Natural killer cell treated with Interleukin-12 subunit alpha and Interleukin-12 subunit beta and Interleukin-15 and Interleukin-18, amount 100 ng/mL, for 72 hours (primary cell): Measurements from ENCODE around the gene COQ8A. TPM values are rescaled to one million over a fixed set of nuclear protein-coding genes. Genes with fewer than 3 reads are reported as not detected.
"Not testable (repeated sequence)": the region's sequence is repeated elsewhere in the genome, so short reads cannot be mapped to it uniquely, and the experiment has no call there.

Experiments
- ATAC-seq, 2 donors: fragments of 150-1000 bp; cut with Tn5 transposase in 1 of 2; sonication (Bioruptor Pico), chemical (Tn5 transposase) in 1 of 2; 2 replicates each; pipeline ENCODE4 v1.10.0; 2021
- DNase-seq: peaks from one replicate; pipeline ENCODE4 v3.0.0; 2022; ENCODE audit warnings: low spot score
- H3K27ac Mint-ChIP-seq, 2 donors: 1 replicate in 1 of 2; 2 replicates in 1 of 2; pipeline ENCODE4 v1.8.0; 2022; ENCODE audit warnings: mixed read lengths in 2 of 2, mild to moderate bottlenecking in 1 of 2, moderate library complexity in 1 of 2
- H3K27me3 Mint-ChIP-seq, 2 donors: 1 replicate in 1 of 2; 2 replicates in 1 of 2; pipeline ENCODE4 v1.8.0; 2022; ENCODE audit warnings: mixed read lengths in 2 of 2
- H3K36me3 Mint-ChIP-seq: one replicate; pipeline ENCODE4 v1.8.0; 2022; ENCODE audit warnings: mixed read lengths
- H3K4me1 Mint-ChIP-seq, 2 donors: 1 replicate in 1 of 2; 2 replicates in 1 of 2; pipeline ENCODE4 v1.8.0; 2022; ENCODE audit warnings: low read depth in 2 of 2, mixed read lengths in 2 of 2, mild to moderate bottlenecking in 1 of 2
- H3K4me3 Mint-ChIP-seq: one replicate; pipeline ENCODE4 v1.8.0; 2022; ENCODE audit warnings: mixed read lengths
- H3K9me3 Mint-ChIP-seq: 2 replicates; pipeline ENCODE4 v1.8.0; 2022; ENCODE audit warnings: mixed read lengths
- total RNA-seq, 2 donors: library from RNA; stranded (reverse); gene quantifications; one replicate each; pipeline ENCODE4 v1.2.3, GENCODE V29; 2022

COQ8A gene
- total RNA-seq, 2 donors from 2014 or later = 12.3 to 28.4 TPM

DNA sequence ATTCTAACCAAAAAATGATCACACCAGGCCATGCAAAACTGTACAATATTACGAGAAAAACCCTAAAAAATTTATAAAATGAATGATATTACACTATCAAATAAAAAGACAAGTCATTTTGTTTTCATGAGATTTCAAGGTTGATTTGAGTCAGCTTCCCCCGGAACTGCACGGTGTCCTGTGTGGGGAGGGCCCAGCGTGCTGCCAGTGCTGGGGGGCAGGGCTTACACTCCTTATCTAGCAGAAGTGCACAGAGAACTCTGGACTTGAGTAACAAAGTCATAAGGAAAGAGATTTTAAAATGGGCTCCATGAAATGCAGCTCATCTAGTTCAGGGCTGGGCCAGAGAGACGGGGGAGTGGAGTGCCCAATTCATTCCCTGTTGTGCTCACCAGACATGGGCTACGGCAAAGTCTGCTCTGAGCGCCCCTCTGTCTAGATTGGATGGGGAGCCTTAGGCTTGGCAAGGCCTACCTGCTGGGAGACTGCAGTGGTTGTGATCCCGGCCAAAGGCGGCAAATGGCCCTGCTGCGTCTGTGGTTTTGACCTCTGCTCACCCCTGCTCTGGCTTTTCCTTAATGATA is 50.1 kb downstream of the COQ8A start:
- no peak for DNase-seq
- peak overlapping the region; percentile 85 for H3K4me3 Mint-ChIP-seq

DNA sequence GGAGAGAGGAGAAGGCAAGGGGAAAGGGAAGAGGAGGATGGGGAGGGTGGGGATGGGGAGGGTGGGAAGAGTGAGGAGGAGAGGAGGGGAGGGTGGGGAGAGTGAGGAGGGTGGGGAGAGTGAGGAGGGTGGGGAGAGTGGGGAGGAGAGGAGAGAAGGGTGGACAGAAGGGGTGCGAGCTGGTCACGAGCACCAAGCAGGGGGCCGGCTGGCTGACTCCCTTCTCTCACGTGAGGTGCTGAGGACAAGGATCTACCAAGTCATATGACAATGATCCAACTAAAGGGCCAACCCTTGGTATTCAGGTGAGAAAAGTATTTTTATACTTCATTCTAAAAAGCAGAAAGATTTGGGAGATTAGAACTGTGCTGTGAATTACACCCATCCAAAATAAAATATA is 51.8 kb downstream of the COQ8A start:
- Mint-ChIP-seq H3K36me3 (no peaks in the 10 kb centered on the region), H3K4me3 (no peak overlapping the region), H3K27ac (peak overlapping the region in 1 of 2 donors; percentile 84), H3K27me3 (no peaks in the 10 kb centered on the region), H3K4me1 (peaks cover 14 to 27% of the 10 kb centered on the region in 2 donors), H3K9me3 (no peaks in the 10 kb centered on the region)
- no peak for DNase-seq
- no peak for ATAC-seq

More for the DNA sequence above, 50.1 kb downstream of the COQ8A start:
- Mint-ChIP-seq H3K27ac (peak overlapping the region; percentile 84 to 87), H3K27me3 (no peaks in the 10 kb centered on the region), H3K4me1 (peaks cover 14 to 20% of the 10 kb centered on the region in 2 donors), H3K9me3 (no peaks in the 10 kb centered on the region), H3K36me3 (no peaks in the 10 kb centered on the region)
- ATAC-seq = peak; percentile 85 to 97

DNA sequence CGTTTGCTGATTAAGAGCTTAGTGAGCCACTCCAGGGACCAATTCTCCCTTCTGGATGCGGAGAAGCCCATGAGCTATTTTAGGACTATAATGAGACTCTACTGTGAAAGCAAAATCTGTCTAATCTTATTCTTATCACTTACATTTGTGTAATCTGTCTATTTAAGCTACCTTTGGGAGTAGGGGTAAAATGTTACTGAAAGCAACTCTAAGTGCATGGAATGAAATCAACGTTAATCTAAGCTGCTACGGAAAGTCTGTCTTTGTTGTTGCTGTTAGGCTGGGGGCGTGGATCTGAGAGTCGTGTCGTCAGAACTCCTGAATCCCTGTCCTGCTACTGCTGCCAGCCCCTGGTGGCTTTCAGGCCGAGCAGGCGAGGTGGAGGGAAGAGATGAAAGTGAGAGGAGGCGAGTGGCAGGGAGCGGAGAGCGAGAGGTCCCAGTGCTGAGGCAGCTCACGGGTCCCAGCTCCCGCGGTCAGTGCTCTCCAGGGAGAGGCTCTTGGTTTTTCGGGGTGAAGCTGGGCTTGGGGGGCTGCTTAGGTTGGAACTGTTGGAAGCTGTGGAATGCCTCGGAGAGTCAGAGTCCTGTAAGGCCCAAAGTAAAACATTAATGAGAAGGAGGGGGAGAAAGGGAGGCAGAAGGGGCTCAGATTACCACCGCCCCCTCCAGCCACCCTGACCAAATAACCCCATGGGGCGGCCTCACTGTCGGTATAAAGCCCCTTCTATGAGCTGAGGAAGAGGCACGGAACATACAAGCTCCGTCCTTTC is 53.9 kb downstream of the COQ8A start:
- no peak overlapping the region for H3K27ac Mint-ChIP-seq
- peaks cover 14 to 27% of the 10 kb centered on the region in 2 donors for H3K4me1 Mint-ChIP-seq
- DNase-seq = no peak
- ATAC-seq = no peak
- peaks cover 2 to 7% of the 10 kb centered on the region in 2 donors for H3K27me3 Mint-ChIP-seq
- H3K36me3 Mint-ChIP-seq = no peaks in the 10 kb centered on the region
- H3K9me3 Mint-ChIP-seq = no peaks in the 10 kb centered on the region
- H3K4me3 Mint-ChIP-seq = no peak overlapping the region

DNA sequence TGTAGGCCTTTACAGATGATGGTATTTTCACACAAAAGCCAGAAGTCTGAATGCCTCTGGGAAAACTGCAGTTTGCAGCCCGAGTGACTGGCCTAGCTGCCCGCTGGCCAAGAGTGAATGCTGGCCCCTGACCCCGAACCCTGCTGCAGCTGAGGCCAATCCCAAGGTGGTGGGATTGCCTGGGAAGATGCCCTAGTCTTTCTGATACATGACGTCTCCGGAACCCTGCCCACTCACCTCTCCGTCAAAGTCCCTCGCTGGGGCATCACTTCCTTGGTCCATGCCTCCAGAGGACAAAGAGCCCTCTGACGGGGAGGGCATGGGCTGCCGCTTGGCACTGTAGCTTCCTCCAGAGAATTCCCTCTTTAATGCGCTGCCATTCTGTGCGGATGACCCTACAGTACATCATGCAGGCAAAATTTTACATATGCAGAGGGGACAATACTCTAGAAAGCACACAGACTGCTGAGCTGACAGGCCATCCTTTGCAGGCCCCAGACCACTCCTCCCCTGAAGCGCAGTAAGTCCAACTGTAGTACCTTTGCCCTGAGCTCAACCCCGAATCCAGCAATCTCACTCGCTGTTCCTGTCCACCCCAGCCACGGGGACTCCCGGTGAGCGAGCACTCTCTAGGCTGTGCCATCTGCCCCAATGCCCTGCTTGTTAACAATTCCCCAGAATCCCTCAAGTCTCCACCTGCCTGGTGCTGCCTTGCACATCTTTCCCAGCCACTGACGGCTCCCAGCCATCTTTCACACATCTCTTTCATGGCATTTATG is 54.7 kb downstream of the COQ8A start:
- Mint-ChIP-seq H3K36me3 (no peaks in the 10 kb centered on the region), H3K9me3 (no peaks in the 10 kb centered on the region), H3K4me1 (peaks cover 9 to 21% of the 10 kb centered on the region in 2 donors), H3K27ac (peak overlapping the region in 1 of 2 donors; percentile 13), H3K4me3 (no peak overlapping the region), H3K27me3 (peaks cover 2 to 7% of the 10 kb centered on the region in 2 donors)
- ATAC-seq = peak in 1 of 2 donors; percentile 17
- DNase-seq = no peak

DNA sequence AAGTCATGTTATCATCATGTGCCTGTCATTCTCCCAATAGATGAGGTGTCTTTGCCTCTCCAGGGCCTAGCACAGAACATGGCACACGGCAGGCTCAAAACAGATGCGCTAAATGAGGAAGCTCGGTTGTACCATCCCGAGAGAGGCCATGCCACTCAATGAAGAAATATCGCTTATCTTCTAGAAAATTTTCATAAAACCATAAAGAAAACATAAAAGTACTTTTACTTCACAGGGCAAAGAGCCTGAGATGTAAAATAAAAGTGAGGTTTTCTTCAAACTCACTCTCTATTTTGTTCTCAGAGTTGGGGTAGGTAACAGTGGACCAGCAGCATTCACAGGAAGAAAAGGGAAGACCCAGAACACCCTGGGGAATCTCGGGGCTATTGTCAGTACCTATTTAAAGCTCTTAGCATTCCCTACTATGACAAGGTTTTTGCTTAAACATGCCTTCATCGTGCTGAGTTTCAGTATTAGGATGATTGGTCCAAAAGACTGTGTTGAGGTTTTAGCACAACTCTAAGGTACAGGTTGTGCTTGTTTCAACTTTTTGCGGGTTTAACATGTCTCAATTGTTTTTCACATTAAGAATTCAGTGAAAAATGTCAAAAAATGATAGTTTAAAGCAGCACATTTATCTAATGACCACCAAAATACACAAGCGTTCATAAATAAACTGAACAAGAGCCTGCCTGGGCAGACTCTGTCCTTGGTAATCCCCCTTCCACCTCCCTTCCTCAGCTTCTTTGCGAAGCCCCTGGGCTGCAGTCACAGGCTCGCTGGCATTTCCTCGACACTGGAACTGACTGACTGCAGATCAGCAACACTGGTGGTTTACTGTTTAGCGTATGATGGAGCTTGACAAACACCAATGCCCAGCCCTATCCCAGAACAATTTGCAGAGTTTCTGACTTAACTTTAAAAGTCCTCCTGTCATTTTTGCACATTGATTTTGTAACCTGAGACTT is 55.6 kb downstream of the COQ8A start:
- Mint-ChIP-seq H3K4me3 (no peak overlapping the region), H3K9me3 (no peaks in the 10 kb centered on the region), H3K36me3 (no peaks in the 10 kb centered on the region), H3K4me1 (peaks cover under 1 to 12% of the 10 kb centered on the region in 2 donors), H3K27me3 (peaks cover 2 to 7% of the 10 kb centered on the region in 2 donors), H3K27ac (peak overlapping the region in 1 of 2 donors; percentile 13)
- ATAC-seq (peak in 1 of 2 donors; percentile 54), DNase-seq (no peak)

DNA sequence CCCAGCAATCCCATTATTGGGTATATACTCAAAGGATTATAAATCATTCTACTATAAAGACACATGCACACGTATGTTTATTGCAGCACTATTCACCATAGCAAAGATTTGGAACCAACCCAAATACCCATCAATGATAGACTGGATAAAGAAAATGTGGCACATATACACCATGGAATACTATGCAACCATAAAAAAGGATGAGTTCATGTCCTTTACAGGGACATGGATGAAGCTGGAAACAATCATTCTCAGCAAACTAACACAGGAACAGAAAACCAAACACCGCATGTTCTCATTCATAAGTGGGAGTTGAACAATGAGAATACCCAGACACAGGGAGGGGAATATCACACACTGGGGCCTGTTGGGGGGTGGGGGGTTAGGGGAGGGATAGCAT is 59.5 kb downstream of the COQ8A start:
- DNase-seq, ATAC-seq, H3K9me3 Mint-ChIP-seq, H3K27ac Mint-ChIP-seq, H3K36me3 Mint-ChIP-seq, H3K27me3 Mint-ChIP-seq, H3K4me3 Mint-ChIP-seq: not testable (repeated sequence)
- peaks cover 0 to 11% of the 10 kb centered on the region in 2 donors for H3K4me1 Mint-ChIP-seq

DNA sequence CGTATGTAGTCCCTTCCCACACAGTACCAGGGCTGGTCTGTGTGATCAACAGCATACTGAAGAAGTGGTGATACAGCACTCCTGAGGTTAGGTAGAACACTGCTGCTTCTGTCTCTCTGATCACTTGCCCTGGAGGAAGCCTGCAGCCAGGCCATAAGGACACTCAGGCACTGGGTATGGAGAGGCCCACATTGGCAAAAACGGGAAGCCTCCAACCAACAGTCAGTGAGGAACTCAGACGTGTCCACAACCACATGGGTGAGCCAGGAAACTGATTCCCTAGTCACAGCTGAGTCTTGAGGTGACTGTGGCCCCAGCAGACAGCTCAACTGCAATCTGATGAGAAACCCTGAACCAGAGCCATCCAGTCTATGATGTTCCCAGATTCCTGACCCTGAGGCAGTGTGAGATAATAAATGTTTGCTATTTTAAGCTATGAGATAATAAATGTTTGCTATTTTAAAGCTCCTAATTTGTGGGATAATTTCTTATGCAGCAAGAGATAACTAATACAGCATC is 62.5 kb downstream of the COQ8A start:
- Mint-ChIP-seq H3K4me1 (no peaks in the 10 kb centered on the region), H3K9me3 (no peaks in the 10 kb centered on the region), H3K27ac (no peak overlapping the region), H3K36me3 (no peaks in the 10 kb centered on the region), H3K27me3 (peaks cover 0 to 2% of the 10 kb centered on the region in 2 donors), H3K4me3 (no peak overlapping the region)
- no peak for ATAC-seq
- no peak for DNase-seq

DNA sequence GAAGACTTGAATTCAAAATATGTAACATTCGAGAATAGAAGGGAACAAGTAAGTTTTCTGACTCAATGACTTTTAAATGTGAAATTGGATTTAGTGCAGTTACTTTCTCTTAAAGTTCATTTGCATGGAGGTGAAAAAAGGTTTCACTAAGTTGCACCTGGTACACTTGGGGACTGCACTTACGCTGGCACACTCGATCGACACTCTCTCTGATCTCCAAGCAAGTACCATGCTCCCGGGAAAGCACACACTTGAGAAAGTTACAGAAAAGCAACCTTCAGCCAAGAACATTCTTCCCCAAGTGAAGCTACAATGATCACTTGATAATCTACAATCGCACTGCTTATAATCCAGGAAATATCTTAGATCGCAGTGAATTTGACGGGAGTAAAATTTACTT is 63.1 kb downstream of the COQ8A start:
- Mint-ChIP-seq H3K4me1 (no peaks in the 10 kb centered on the region), H3K36me3 (no peaks in the 10 kb centered on the region), H3K27ac (no peak overlapping the region), H3K9me3 (no peaks in the 10 kb centered on the region), H3K4me3 (no peak overlapping the region), H3K27me3 (no peaks in the 10 kb centered on the region)
- DNase-seq (no peak), ATAC-seq (no peak)

DNA sequence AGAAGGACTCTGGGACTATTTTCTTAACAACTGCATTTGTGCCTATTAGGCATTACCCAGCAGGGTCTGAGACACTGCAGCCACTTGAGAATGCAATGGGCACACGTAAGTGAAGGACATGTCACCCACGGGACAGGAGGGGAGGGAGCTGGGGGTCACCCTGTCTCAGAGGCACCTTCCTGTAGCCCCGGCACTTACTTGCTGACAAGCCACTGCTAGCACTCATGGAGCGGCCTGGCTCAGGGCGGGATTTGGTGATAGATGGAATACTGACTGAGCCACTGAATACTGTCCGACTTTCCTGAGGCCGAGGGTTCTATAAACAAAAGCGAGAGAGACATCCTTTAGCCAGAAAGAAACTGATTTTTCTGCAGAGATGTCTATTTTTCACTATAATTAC is 64.7 kb downstream of the COQ8A start:
- H3K9me3 Mint-ChIP-seq = no peaks in the 10 kb centered on the region
- no peak for DNase-seq
- no peak overlapping the region for H3K4me3 Mint-ChIP-seq
- ATAC-seq = no peak
- no peaks in the 10 kb centered on the region for H3K36me3 Mint-ChIP-seq
- H3K27me3 Mint-ChIP-seq = no peaks in the 10 kb centered on the region
- no peak overlapping the region for H3K27ac Mint-ChIP-seq
- H3K4me1 Mint-ChIP-seq = no peaks in the 10 kb centered on the region

DNA sequence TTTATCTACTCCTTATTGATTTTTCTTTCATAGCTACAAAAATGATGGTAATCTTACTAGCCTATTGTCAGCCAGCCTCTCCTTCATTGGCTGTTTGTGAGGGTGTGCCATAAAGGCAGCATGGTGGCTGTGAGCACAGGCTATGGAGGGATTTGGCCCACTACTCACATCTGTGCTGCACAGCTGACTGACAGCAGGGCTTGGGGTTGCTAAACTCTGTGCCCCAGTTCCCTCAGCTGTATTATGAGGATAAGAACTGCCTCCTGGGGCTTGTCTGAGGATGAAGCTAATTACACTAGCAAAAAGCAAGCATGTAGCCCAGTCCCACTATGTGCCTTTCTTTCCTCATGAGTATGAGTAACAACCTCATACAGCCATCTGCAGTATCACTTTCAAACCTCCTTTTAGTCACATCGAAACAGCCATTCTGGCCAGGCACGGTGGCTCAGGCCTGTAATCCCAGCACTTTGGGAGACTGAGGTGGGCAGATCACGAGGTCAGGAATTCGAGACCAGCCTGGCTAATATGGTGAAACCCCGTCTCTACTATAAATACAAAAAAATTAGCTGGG is 66.2 kb downstream of the COQ8A start:
- DNase-seq (no peak), ATAC-seq (no peak)
- no peak overlapping the region for H3K4me3 Mint-ChIP-seq
- no peaks in the 10 kb centered on the region for H3K4me1 Mint-ChIP-seq
- H3K27ac Mint-ChIP-seq = no peak overlapping the region
- H3K27me3 Mint-ChIP-seq = peaks cover 5 to 8% of the 10 kb centered on the region in 2 donors
- no peaks in the 10 kb centered on the region for H3K36me3 Mint-ChIP-seq
- no peaks in the 10 kb centered on the region for H3K9me3 Mint-ChIP-seq

DNA sequence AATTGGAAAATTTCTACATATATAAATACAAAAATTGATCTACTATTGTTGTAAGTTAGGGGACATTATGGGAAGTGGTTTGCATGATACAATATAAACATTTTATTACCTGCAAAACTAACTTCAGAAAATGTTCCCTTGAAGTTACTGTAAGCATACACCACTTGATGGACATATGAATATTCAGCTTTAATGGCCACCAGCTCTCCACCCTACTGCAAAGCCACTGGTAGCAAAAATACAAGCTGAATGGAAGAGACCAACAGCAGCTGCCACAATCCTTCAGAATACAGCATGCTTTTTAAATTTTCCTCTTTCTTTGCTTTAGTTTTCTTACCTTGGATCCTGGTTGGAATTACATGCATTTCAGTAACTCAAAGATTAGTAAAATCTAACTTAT is 69.8 kb downstream of the COQ8A start:
- Mint-ChIP-seq H3K9me3 (no peaks in the 10 kb centered on the region), H3K36me3 (no peaks in the 10 kb centered on the region), H3K4me3 (no peak overlapping the region), H3K27me3 (peaks cover 7 to 8% of the 10 kb centered on the region in 2 donors), H3K27ac (no peak overlapping the region), H3K4me1 (no peaks in the 10 kb centered on the region)
- ATAC-seq (no peak), DNase-seq (no peak)

DNA sequence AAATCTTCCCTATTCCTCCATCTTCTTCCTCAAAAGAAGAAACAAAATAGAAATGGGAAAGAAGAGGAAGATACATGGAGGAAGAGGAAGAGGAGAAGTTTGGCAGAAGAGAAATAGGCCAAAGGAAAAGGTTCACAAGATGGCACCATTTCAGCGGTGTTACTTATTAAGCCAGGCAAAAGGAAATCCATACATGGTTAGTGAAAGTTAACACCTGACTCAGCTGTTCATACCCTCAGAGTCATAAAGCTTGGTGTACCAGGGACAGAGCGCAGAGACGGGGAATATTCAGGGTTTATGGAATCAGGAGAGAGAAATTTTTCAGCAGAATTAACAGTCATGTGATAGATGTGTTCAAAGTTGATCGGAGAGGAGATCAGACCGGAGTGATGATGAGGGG is 70.6 kb downstream of the COQ8A start:
- DNase-seq (no peak), ATAC-seq (no peak)
- Mint-ChIP-seq H3K4me1 (no peaks in the 10 kb centered on the region), H3K27ac (no peak overlapping the region), H3K4me3 (no peak overlapping the region), H3K27me3 (peaks cover 7 to 8% of the 10 kb centered on the region in 2 donors), H3K36me3 (no peaks in the 10 kb centered on the region), H3K9me3 (no peaks in the 10 kb centered on the region)

DNA sequence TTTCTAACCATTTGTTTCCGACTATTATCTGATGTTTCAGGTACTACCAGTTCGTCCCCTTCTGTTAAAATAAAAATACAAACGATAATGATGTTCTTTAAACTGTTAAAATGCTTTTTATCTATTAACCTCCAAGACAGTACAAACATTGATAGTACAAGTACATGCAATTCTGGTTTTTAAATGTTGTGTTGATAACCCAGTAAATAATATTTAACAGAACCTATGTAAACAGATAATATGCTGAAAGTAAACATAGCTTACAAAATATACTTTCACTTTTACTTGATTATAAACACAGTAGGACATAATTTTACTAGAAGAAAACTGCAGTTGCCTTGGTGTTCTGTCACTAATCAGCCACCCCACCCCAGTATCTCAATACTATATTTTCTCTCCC is 76.9 kb downstream of the COQ8A start:
- no peak for ATAC-seq
- Mint-ChIP-seq H3K27ac (no peak overlapping the region), H3K27me3 (peaks cover 6 to 9% of the 10 kb centered on the region in 2 donors), H3K4me3 (no peak overlapping the region), H3K36me3 (no peaks in the 10 kb centered on the region), H3K9me3 (no peaks in the 10 kb centered on the region), H3K4me1 (no peaks in the 10 kb centered on the region)
- no peak for DNase-seq
